ENCODE data around the gene SLC8A2.

- TF ChIP-seq CTCF (IDR thresholded peaks at IDR 0.05 in 4 of 5, conservative IDR thresholded peaks at IDR 0.05 in 1 of 5) (no peak), POLR2A (IDR thresholded peaks at IDR 0.05) (no peak)
Observed at GRCh38 chr19:47448360-47448727, 23.3 kb downstream of the SLC8A2 start.

All from gastrocnemius medialis (tissue), 4 donors.